Endothelial cell (in vitro differentiated cells): ENCODE results near the gene FAM228B. TPM values are rescaled to one million over a fixed set of nuclear protein-coding genes. Genes with fewer than 3 reads are reported as not detected.
"Not testable (repeated sequence)": the region's sequence is repeated elsewhere in the genome, so short reads cannot be mapped to it uniquely, and the experiment has no call there.

ENCODE experiments used
- DNase-seq: peaks from one replicate; pipeline ENCODE4 v3.0.0; 2021; ENCODE audit warnings: low spot score
- H3K27ac Mint-ChIP-seq: one replicate; pipeline ENCODE4 v1.8.0; 2021; ENCODE audit warnings: mixed read lengths, inconsistent platforms; ENCODE audit not compliant: unreplicated experiment
- H3K27me3 Mint-ChIP-seq: one replicate; pipeline ENCODE4 v1.8.0; 2021; ENCODE audit warnings: mild to moderate bottlenecking, moderate library complexity, mixed read lengths, inconsistent platforms; ENCODE audit not compliant: unreplicated experiment
- H3K36me3 Mint-ChIP-seq: one replicate; pipeline ENCODE4 v1.8.0; 2021; ENCODE audit warnings: mild to moderate bottlenecking, low read depth, mixed read lengths, inconsistent platforms; ENCODE audit not compliant: unreplicated experiment
- H3K4me1 Mint-ChIP-seq: one replicate; pipeline ENCODE4 v1.8.0; 2021; ENCODE audit warnings: mild to moderate bottlenecking, mixed read lengths, inconsistent platforms; ENCODE audit not compliant: unreplicated experiment
- H3K4me3 Mint-ChIP-seq: one replicate; pipeline ENCODE4 v1.8.0; 2021; ENCODE audit warnings: mild to moderate bottlenecking, mixed read lengths, inconsistent platforms; ENCODE audit not compliant: unreplicated experiment
- H3K9me3 Mint-ChIP-seq: one replicate; pipeline ENCODE4 v1.8.0; 2021; ENCODE audit warnings: mixed read lengths, inconsistent platforms; ENCODE audit not compliant: unreplicated experiment
- CTCF ChIP-seq: fragments of 200-600 bp; sonication (generic); IDR thresholded peaks from one replicate; pipeline ENCODE4 v1.5.0; 2021; ENCODE audit warnings: antibody characterized with exemption; ENCODE audit not compliant: unreplicated experiment
- total RNA-seq: library from RNA; stranded (reverse); fragmentation: NEBNext Ultra II Directional; extraction: Animal tissue kit (Norgen Biotek cat#: 25700); gene quantifications from one replicate; pipeline ENCODE4 v1.2.1, GENCODE V29; 2021; ENCODE audit not compliant: unreplicated experiment

FAM228B gene
- total RNA-seq, 1 donor from 2014 or later: 21.3 TPM

- H3K36me3 Mint-ChIP-seq: no peaks in the 10 kb centered on the region
- H3K4me3 Mint-ChIP-seq: no peak overlapping the region
- TF ChIP-seq CTCF: no peak
- H3K27ac Mint-ChIP-seq: no peak overlapping the region
- no peak for DNase-seq
- peaks cover 1% of the 10 kb centered on the region for H3K27me3 Mint-ChIP-seq
- H3K4me1 Mint-ChIP-seq: peaks cover 7% of the 10 kb centered on the region
- H3K9me3 Mint-ChIP-seq: no peaks in the 10 kb centered on the region
Measured at GRCh38 chr2:24088821-24089359, 34.4 kb upstream of the FAM228B start.

DNA sequence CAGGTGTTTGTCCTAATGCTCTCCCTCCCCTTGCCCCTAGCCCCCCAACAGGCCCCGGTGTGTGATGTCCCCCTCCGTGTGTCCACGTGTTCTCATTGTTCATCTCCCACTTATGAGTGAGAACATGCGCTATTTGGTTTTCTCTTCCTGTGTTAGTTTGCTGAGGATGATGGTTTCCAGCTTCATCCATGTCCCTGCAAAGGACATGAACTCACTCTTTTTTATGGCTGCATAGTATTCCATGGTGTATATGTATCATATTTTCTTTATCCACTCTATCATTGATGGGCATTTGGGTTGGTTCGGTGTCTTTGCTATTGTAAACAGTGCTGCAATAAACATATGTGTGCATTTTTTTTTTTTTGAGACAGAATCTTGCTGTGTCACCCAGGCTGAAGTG lies 30.0 kb upstream of the FAM228B start:
- not testable (repeated sequence) for H3K36me3 Mint-ChIP-seq, H3K27ac Mint-ChIP-seq, DNase-seq, H3K4me1 Mint-ChIP-seq, H3K4me3 Mint-ChIP-seq, H3K9me3 Mint-ChIP-seq, H3K27me3 Mint-ChIP-seq

- H3K27ac Mint-ChIP-seq, H3K27me3 Mint-ChIP-seq, H3K36me3 Mint-ChIP-seq, H3K4me1 Mint-ChIP-seq, DNase-seq, H3K9me3 Mint-ChIP-seq, H3K4me3 Mint-ChIP-seq: not testable (repeated sequence)
Measured at GRCh38 chr2:24095171-24095677, 28.0 kb upstream of the FAM228B start.

- not testable (repeated sequence) for H3K4me1 Mint-ChIP-seq
Measured at GRCh38 chr2:24100732-24101131, 22.5 kb upstream of the FAM228B start.

GRCh38 chr2:24101992-24102391 lies 21.3 kb upstream of the FAM228B start:
- Mint-ChIP-seq H3K27ac (no peak overlapping the region), H3K9me3 (no peaks in the 10 kb centered on the region), H3K27me3 (peaks cover 5% of the 10 kb centered on the region), H3K4me3 (no peak overlapping the region), H3K4me1 (no peaks in the 10 kb centered on the region), H3K36me3 (peaks cover 4% of the 10 kb centered on the region)
- DNase-seq: no peak
- no peak for TF ChIP-seq CTCF

More at GRCh38 chr2:24100732-24101131, 22.5 kb upstream of the FAM228B start:
- not testable (repeated sequence) for H3K36me3 Mint-ChIP-seq, DNase-seq, H3K4me3 Mint-ChIP-seq, H3K27ac Mint-ChIP-seq, H3K27me3 Mint-ChIP-seq, H3K9me3 Mint-ChIP-seq

DNA sequence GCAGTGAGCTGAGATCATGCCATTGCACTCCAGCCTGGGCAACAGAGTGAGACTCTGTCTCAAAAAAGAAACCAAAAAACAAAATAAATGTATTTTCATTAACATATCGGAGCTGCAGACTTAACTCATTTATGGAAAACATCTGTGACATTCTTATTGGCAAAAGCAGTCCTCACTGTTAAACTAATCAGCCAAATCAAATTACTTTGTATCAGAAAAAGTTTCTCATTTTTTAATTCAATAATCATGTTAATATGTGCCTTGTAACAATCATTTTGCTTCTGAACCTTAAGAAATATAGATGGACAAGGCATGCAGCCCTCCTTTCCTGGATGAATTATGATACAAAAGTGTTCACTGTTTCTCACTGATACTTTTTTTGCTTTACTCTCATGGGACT lies 20.6 kb upstream of the FAM228B start:
- Mint-ChIP-seq H3K27ac (no peak overlapping the region), H3K27me3 (peaks cover 5% of the 10 kb centered on the region), H3K9me3 (no peaks in the 10 kb centered on the region), H3K36me3 (peaks cover 4% of the 10 kb centered on the region), H3K4me1 (no peaks in the 10 kb centered on the region), H3K4me3 (no peak overlapping the region)
- no peak for TF ChIP-seq CTCF
- DNase-seq: no peak
